ENCODE data around the gene SLC22A3. TPM values are rescaled to one million over a fixed set of nuclear protein-coding genes. Genes with fewer than 3 reads are reported as not detected.
"Not testable (repeated sequence)": the region's sequence is repeated elsewhere in the genome, so short reads cannot be mapped to it uniquely, and the experiment has no call there.

SLC22A3 gene
- total RNA-seq, 1 experiment from 2014 or later: 4.1 TPM

GRCh38 chr6:160388922-160389321 is 40.7 kb downstream of the SLC22A3 start:
- Mint-ChIP-seq H3K9me3 (peaks cover 6% of the 10 kb centered on the region), H3K4me3 (no peak overlapping the region), H3K36me3 (peaks cover 5% of the 10 kb centered on the region), H3K4me1 (peaks cover 3% of the 10 kb centered on the region; the same call in 1 of the 2 replicates), H3K27me3 (ENCODE audit: low read depth) (no peaks in the 10 kb centered on the region), H3K27ac (no peak overlapping the region)
- POLR2A ChIA-PET: no interaction called here
- TF ChIP-seq STAT6 (CRISPR knock-in tag; conservative IDR thresholded peaks at IDR 0.05; ENCODE audit: low read depth): no peak
- no peak for TF ChIP-seq ZNF317 (CRISPR knock-in tag; IDR thresholded peaks at IDR 0.05; ENCODE audit: borderline replicate concordance, low read depth)
- TF ChIP-seq, protein P1, sequence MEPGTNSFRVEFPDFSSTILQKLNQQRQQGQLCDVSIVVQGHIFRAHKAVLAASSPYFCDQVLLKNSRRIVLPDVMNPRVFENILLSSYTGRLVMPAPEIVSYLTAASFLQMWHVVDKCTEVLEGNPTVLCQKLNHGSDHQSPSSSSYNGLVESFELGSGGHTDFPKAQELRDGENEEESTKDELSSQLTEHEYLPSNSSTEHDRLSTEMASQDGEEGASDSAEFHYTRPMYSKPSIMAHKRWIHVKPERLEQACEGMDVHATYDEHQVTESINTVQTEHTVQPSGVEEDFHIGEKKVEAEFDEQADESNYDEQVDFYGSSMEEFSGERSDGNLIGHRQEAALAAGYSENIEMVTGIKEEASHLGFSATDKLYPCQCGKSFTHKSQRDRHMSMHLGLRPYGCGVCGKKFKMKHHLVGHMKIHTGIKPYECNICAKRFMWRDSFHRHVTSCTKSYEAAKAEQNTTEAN (CRISPR knock-in tag; IDR thresholded peaks at IDR 0.05): no peak
- TF ChIP-seq, protein P2, sequence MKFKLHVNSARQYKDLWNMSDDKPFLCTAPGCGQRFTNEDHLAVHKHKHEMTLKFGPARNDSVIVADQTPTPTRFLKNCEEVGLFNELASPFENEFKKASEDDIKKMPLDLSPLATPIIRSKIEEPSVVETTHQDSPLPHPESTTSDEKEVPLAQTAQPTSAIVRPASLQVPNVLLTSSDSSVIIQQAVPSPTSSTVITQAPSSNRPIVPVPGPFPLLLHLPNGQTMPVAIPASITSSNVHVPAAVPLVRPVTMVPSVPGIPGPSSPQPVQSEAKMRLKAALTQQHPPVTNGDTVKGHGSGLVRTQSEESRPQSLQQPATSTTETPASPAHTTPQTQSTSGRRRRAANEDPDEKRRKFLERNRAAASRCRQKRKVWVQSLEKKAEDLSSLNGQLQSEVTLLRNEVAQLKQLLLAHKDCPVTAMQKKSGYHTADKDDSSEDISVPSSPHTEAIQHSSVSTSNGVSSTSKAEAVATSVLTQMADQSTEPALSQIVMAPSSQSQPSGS (CRISPR knock-in tag; IDR thresholded peaks at IDR 0.05; ENCODE audit: borderline replicate concordance, low read depth): no peak
- no peak for TF ChIP-seq NFATC4 (CRISPR knock-in tag; IDR thresholded peaks at IDR 0.05)
- CTCF ChIA-PET: no interaction called here
- DNase-seq (ENCODE audit: low spot score) (no peak), ATAC-seq (no peak)

DNA sequence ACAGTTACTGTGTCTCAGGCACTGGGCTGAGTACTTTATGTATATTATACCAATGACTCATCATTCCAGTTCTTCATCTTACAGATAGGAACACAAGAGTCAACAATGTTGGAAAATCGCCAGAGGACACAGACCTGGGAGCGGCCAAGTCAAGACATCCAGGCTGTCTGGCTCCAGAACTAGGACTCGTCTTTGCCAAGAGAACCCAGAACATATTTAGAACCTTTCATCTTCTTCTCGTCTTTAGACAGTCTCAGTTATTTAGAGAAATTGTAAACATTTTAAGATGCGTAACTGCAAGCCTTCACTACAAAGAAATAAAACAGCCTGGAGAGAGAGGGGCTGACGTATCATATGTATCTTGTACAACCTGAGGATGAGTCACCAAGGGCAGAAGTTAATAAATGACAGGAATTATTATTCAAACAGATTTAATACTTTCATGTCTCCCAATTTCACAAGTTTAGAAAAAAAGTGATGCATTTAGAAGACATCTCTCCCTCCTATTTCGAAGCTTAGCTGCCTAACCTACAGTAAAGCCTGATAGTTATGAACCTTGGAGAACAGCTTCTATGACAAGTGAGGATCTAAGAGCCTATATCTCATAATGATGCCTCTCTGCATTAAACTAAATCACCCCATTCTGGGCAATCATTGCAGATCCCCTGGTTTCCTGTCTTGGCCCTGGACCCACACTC is 43.4 kb downstream of the SLC22A3 start:
- CTCF ChIA-PET: no interaction called here
- H3K4me3 Mint-ChIP-seq: no peak overlapping the region
- no peak overlapping the region for H3K27ac Mint-ChIP-seq
- POLR2A ChIA-PET: no interaction called here
- no peak for DNase-seq (ENCODE audit: low spot score)
- ATAC-seq: no peak
- peaks cover 5% of the 10 kb centered on the region for H3K36me3 Mint-ChIP-seq
- TF ChIP-seq FOXJ3 (CRISPR knock-in tag; IDR thresholded peaks at IDR 0.05; ENCODE audit: borderline replicate concordance) (no peak), STAT6 (CRISPR knock-in tag; conservative IDR thresholded peaks at IDR 0.05; ENCODE audit: low read depth) (no peak), ZNF423 (CRISPR knock-in tag; IDR thresholded peaks at IDR 0.05) (no peak), ZNF281 (CRISPR knock-in tag; IDR thresholded peaks at IDR 0.05) (no peak)
- TF ChIP-seq, protein P3, sequence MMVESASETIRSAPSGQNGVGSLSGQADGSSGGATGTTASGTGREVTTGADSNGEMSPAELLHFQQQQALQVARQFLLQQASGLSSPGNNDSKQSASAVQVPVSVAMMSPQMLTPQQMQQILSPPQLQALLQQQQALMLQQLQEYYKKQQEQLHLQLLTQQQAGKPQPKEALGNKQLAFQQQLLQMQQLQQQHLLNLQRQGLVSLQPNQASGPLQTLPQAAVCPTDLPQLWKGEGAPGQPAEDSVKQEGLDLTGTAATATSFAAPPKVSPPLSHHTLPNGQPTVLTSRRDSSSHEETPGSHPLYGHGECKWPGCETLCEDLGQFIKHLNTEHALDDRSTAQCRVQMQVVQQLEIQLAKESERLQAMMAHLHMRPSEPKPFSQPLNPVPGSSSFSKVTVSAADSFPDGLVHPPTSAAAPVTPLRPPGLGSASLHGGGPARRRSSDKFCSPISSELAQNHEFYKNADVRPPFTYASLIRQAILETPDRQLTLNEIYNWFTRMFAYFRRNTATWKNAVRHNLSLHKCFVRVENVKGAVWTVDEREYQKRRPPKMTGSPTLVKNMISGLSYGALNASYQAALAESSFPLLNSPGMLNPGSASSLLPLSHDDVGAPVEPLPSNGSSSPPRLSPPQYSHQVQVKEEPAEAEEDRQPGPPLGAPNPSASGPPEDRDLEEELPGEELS (CRISPR knock-in tag; IDR thresholded peaks at IDR 0.05): no peak
- H3K4me1 Mint-ChIP-seq: peaks cover 11% of the 10 kb centered on the region
- H3K9me3 Mint-ChIP-seq: peaks cover 6% of the 10 kb centered on the region
- no peaks in the 10 kb centered on the region for H3K27me3 Mint-ChIP-seq (ENCODE audit: low read depth)

GRCh38 chr6:160393442-160393841 is 45.3 kb downstream of the SLC22A3 start:
- CTCF ChIA-PET; ATAC-seq; DNase-seq (ENCODE audit: low spot score); H3K27ac Mint-ChIP-seq; H3K4me3 Mint-ChIP-seq; H3K4me1 Mint-ChIP-seq; POLR2A ChIA-PET; H3K36me3 Mint-ChIP-seq; H3K9me3 Mint-ChIP-seq; H3K27me3 Mint-ChIP-seq (ENCODE audit: low read depth): not testable (repeated sequence)

Measured in WTC11 (cell line).